ENCODE results near the gene PSMB11. TPM values are rescaled to one million over a fixed set of nuclear protein-coding genes. Genes with fewer than 3 reads are reported as not detected.

PSMB11 gene
- total RNA-seq, 1 donor from 2014 or later = not detected

- DNase-seq (ENCODE audit: extremely low spot score in 2 of 2) = no peak
- no peak for TF ChIP-seq POLR2AphosphoS5 (IDR thresholded peaks at IDR 0.05; ENCODE audit: insufficient read depth in 1 of 2, low read depth in 1 of 2)
- no peak for TF ChIP-seq POLR2A (IDR thresholded peaks at IDR 0.05)
- no peak for TF ChIP-seq CTCF (IDR thresholded peaks at IDR 0.05)
- no peaks in the 10 kb centered on the region for H3K36me3 ChIP-seq
- H3K4me3 ChIP-seq = no peak overlapping the region
- peaks cover 10% of the 10 kb centered on the region for H3K4me1 ChIP-seq
- H3K27me3 ChIP-seq = no peaks in the 10 kb centered on the region
- intact Hi-C loops (cut with DNase I) = no loop called here
- no peak overlapping the region for H3K27ac ChIP-seq
- no peaks in the 10 kb centered on the region for H3K9me3 ChIP-seq
Observed at GRCh38 chr14:22996768-22997654, 45.0 kb upstream of the PSMB11 start.

GRCh38 chr14:22997676-22998323, 44.2 kb upstream of the PSMB11 start:
- Histone ChIP-seq H3K4me3 (no peak overlapping the region), H3K27ac (no peak overlapping the region), H3K4me1 (peaks cover 10% of the 10 kb centered on the region), H3K36me3 (no peaks in the 10 kb centered on the region), H3K27me3 (no peaks in the 10 kb centered on the region), H3K9me3 (no peaks in the 10 kb centered on the region)
- intact Hi-C loops (cut with DNase I) = no loop called here
- TF ChIP-seq POLR2AphosphoS5 (IDR thresholded peaks at IDR 0.05; ENCODE audit: insufficient read depth in 1 of 2, low read depth in 1 of 2) (no peak), POLR2A (IDR thresholded peaks at IDR 0.05) (no peak), CTCF (IDR thresholded peaks at IDR 0.05) (no peak)
- no peak for DNase-seq (ENCODE audit: extremely low spot score in 2 of 2)

DNA sequence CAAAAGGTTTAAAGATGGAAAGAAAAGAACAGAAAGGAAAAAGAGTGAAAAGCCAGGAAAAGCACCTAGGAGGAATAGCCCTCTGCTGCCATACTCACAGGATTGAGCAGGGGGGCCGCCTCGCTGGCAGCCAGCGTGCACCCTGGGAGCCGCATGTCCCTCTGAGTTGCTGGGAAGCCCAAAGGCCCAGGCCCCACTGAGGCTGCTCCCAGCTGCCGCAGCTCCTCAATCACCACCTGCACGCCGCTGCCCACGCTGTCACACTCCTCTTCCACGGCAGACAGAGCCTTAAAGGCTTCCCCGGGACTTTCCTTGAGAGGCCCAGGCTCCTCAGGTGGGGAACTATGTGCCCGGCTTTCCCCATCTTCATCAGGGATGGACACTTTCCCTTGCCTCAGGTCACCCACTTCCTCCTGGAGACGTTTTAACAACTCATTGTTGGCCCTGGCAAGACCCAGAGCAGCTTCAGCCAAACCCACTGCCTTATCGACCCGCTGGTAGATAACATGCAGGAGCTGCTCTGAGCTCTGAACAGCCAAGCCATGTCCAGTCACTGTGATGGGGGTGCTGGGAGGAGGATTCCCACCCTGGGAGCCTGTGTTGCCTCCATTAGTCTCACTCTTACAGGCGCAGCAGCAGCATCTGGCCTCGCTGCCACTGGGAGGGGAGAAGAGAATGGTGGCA, 43.5 kb upstream of the PSMB11 start:
- intact Hi-C loops (cut with DNase I) = no loop called here
- H3K27ac ChIP-seq = no peak overlapping the region
- H3K4me3 ChIP-seq = no peak overlapping the region
- peaks cover 10% of the 10 kb centered on the region for H3K4me1 ChIP-seq
- H3K27me3 ChIP-seq = no peaks in the 10 kb centered on the region
- H3K36me3 ChIP-seq = no peaks in the 10 kb centered on the region
- TF ChIP-seq POLR2AphosphoS5 (IDR thresholded peaks at IDR 0.05; ENCODE audit: insufficient read depth in 1 of 2, low read depth in 1 of 2) (no peak), POLR2A (IDR thresholded peaks at IDR 0.05) (no peak)
- H3K9me3 ChIP-seq = no peaks in the 10 kb centered on the region
- no peak for DNase-seq (ENCODE audit: extremely low spot score in 2 of 2)

DNA sequence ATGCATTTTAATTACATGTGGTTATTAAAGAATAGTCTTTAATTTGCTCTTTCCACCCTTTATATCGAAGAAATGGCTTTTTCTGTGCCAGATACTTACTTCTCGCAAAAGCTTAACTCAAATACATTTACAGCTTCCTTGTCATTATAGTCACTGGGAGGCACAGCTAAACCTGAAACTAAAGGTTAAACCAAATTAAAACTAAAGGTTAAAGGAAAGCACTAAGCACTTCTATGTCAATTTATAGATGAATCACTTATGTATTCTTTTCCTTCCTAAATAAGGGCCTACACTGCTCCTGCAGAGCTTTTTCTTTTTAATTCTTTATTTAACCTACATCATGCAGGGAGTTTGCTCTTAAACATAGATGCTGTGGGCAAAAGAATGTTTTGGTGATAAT, 41.2 kb upstream of the PSMB11 start:
- intact Hi-C loops (cut with DNase I) = no loop called here
- H3K36me3 ChIP-seq = no peaks in the 10 kb centered on the region

More for the DNA sequence above, 41.2 kb upstream of the PSMB11 start:
- no peaks in the 10 kb centered on the region for H3K9me3 ChIP-seq
- no peak for DNase-seq (ENCODE audit: extremely low spot score in 2 of 2)
- TF ChIP-seq POLR2A (IDR thresholded peaks at IDR 0.05) = no peak
- no peak for TF ChIP-seq CTCF (IDR thresholded peaks at IDR 0.05)
- TF ChIP-seq POLR2AphosphoS5 (IDR thresholded peaks at IDR 0.05; ENCODE audit: insufficient read depth in 1 of 2, low read depth in 1 of 2) = no peak
- H3K27me3 ChIP-seq = no peaks in the 10 kb centered on the region
- H3K27ac ChIP-seq = no peak overlapping the region
- no peaks in the 10 kb centered on the region for H3K4me1 ChIP-seq
- H3K4me3 ChIP-seq = no peak overlapping the region
